CD4-positive, alpha-beta T cell treated with Interleukin-17A for 4 hours (primary cell): ENCODE measurements around the gene ANKRD65.
A peak's percentile ranks its signal among the peaks of the same experiment; 100 is the strongest.
"Not testable (repeated sequence)": the region's sequence is repeated elsewhere in the genome, so short reads cannot be mapped to it uniquely, and the experiment has no call there.

Source experiments
- DNase-seq: peaks from one replicate; pipeline ENCODE4 v3.0.0-alpha.2; 2020; ENCODE audit warnings: mixed read lengths

The ANKRD65 gene

DNA sequence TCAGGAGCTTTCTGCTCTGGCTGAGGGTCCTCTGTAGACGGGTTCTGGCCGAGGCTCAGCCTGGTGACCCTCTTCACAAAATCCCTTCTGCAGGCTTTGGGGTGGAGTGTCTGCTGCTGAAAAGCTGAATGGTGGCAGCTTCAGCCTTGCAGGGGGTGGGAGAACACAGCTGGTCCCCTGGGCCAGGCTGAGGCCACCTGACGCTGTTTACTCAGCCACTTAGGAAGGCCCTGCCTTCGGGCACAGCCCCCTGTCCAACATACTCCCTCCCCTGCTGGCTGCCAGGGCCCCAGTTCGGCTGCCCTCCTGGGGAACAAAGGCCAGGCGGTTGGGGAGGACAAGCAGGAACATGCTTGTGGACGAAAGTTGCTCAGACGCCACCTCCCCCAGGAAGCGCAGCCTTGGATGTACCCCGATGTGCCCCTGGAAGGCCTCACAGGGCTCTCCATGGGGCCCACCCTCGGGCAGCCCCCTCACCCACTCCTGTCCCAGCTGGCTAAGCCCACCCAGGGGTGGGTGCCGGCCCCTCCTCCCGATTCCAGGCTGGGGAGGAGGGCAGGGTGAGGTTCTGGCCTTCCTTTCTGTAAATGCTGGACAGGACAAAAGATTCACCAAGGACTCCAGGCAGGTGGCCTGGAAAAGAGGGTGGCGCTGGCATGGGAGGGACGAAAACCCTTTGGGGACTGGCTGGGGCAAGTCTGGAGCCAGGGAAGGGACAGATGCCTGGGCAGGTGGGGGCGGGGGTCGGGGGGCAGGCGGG is at the start of gene ANKRD65:
ANKRD65 (minus strand) TSS at position 130 of the 760 bp plus-strand sequence. CDS start 271 bp downstream, outside the sequence.
- no peak for DNase-seq

DNA sequence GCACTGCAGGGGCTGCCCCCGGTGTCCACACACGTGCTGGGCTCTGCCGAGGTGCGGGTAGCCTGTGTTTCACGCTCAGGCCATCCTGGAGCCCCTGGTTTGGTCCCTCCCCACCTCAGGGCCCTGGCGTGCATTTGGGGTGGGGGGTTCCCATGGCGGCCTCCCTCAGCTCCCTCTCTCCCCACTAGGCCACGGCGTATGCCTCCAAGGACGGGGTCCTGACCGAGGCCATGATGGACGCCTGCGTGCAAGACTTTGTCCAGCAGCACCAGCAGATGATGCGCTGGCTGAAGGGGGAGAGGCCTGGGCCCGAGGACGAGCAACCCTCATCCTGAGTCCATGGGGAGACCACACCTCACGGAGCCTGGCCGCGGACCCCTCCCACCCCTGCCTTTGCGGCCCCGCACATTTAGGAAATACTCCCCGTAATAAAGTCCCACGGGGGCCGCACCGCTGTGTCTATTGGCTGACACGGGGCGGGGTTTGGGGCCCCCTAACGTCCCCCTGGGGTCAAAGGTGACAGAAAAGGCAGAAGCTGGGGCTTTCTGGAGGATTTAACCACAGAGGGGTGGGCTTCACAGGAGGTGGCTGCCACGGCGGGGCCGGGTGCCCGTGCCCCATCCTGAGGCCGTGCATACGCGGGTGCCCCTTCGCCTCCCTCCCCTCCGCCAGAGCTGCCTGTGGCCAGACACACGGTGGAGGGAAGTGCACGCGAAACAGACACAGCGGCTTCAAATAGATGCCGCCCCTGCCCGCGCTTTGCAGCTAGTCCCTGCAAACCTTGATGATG is 47.3 kb upstream of the ANKRD65 start:
- not testable (repeated sequence) for DNase-seq

DNA sequence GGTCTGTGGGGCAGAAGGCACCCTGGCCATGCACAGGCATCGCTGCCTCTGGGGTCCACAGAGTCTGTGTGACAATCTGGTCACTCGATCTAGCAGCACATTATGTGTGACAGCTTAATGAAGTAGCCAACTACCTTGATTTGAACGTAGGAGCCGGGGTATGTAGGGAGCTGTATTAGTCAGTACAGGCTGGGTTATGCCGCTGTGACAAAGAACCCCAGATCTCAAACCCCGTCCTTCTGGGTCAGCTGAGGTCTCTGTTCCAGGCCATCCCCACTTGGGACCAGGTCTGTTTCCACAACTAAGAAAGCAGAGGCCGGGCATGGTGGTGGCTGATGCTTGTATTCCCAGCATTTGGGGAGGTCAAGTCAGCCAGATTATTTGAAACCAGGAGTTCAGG is 42.2 kb upstream of the ANKRD65 start:
- no peak for DNase-seq

DNA sequence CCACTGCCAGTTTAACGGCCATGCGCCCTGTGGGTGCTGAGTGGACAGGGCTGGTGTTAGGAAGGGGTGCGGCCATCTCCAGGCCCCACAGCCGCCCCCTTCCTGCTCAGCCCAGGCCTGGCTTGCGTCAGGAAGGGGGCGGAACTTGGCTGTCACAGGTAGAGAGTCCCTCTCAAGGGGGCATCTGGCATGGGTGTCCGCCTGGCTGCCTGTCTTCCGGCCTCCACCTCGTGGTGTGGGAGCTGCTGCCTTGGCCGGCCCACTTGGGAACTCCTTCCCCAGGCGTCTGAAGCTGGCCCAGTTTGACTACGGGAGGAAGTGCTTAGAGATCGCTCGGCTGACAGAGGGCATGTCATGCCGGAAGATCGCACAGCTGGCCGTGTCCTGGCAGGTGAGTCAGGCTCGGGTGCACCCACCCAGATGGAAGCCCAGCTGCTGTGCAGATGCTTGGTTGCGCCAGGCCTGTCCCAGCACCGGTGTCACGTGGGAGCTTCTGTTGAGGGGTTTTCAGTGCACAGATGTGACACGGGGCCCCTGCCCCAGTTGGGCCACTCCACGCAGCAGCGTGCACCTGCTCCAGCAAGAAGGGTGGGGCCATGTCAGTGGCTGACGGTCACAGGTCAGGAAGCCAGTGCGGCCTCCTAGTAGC is 41.4 kb upstream of the ANKRD65 start:
- DNase-seq = peak; percentile 26

DNA sequence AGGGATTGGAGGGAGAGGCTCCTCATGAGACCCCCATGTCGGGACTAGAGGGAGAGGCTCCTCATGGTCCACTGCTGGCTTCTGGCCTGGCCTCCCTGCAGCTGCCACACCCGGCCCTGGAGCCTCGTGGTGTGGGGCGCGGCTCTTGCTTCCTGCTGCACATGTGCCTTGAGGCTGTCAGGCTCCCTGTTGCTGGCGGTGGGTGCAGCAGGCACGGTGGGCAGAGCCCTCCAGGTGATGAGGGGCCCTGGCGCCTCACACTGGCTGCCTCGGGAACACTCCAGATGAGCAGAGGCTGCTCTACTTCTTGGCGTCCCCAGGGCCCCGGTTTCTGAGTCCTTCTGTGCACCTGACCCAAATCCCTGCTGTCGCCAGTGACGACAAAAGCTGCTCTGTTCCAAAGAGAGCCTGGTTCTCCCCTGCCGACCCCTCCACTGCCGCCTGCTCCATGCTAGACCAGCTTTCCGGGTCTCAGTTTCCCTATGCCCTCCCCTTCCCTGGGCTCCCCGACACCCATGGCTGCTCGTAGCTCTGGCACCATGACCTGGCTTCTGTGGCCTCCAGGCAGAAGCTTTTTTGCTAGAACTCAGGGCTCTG is 40.7 kb upstream of the ANKRD65 start:
- DNase-seq = no peak

DNA sequence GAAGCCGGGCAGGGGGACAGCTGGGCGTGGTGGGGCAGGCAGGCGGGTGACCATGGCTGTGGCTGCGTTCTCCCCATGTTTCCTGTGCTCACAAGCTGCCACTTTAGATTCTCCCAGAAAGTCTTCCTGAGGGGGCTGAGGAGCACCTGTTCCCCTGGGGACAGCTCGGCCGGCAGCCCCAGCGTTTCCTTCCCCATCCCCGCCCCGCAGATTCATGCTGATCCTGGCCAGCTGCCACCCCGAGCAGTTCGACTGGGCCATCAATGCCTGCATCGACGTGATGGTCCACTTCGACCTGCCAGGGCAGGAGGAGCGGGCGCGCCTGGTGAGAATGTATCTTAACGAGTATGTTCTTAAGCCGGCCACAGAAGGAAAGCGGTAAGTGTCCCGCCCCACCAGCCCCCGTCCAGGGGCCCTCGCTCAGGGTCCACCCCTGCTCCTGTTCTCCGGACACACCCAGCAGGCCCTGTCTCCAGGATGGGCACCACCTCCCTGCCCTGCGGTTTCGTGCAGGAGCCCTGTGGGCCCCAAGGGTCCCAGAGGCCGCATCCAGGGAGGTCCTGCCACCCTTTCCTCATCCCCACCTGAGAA is 39.6 kb upstream of the ANKRD65 start:
- no peak for DNase-seq

DNA sequence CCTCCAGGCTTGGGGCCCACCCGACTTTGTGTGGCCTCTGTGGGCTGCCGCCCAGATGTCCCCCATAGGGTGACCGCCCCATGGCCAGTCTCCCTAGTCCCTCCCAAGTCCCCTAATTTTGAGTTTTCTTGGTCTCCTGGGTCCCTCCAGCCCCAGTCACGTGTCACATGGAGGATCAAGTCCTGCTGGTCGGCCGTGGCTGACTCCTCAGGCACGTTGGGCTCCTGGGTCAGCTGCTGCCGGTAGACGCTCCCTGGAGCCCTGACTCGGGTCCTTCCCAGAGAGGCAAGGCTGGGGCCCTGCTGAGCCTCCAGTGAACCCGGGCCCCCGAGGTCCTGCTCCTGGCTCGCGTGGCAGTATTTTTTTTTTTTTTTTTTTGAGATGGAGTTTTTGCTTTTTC is 38.6 kb upstream of the ANKRD65 start:
- DNase-seq = not testable (repeated sequence)

DNA sequence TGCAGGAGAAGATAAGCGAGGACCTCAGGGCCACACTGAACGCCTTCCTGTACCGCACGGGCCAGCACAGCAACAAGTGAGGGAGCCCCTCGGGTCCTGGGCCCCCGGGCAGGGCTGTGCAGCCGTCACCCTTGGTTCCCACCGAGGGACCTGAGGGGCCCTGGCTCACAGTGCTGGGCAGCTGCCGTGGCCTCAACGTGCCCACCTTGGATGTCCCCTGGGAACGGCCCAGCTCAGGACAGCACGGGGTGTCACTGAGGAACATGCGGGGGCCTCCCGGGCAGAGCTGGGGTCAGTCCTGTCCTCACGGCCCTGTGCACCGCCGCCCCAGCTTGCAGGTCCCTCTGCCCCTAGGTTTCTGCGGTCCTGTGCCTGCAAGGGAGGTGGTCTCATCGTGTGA is 38.1 kb upstream of the ANKRD65 start:
- not testable (repeated sequence) for DNase-seq

DNA sequence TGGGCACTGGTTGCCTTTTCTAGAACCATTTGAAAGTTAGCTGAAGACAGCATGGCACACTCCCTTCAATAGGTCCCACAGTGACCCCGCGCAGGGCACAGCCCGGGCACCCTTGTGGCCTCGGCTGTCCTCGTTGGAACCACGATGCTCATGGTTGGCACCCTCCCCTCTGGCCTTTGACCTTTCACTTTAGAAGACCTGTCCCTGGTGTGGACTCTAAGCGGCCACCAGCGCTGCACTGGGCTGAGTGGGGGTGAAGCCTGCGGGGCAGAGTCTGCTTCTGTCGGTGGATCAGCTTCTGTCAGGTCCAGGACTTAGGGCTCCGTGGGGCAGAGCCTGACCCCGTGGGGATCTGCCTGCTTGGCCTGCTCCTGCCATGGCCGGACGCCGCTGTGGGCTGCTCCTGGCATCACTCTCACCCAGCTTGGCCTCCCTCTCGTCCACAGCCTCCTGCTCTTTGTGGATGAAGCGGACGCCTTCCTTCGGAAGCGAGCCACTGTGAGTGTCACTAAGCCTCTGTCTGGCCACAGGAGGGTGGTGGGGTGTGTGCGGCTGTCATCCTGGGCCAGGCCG is 35.7 kb upstream of the ANKRD65 start:
- DNase-seq = not testable (repeated sequence)

DNA sequence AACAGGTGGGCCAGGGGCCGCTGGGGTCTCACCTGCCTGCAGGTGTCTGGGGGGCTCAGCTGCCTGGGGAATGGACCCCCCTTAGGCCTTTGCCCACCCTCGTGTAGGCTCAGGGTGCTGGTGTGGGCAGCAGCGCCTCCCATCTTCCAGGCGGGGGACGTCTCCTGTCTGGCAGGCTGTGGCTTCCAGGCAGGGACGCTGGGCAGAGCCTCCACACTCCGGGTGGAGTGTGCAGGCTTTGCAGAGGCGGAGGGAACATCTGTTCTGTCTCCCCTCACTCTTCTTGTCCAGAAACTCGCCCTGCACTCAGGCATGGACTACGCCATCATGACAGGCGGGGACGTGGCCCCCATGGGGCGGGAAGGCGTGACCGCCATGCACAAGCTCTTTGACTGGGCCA is 34.9 kb upstream of the ANKRD65 start:
- not testable (repeated sequence) for DNase-seq

DNA sequence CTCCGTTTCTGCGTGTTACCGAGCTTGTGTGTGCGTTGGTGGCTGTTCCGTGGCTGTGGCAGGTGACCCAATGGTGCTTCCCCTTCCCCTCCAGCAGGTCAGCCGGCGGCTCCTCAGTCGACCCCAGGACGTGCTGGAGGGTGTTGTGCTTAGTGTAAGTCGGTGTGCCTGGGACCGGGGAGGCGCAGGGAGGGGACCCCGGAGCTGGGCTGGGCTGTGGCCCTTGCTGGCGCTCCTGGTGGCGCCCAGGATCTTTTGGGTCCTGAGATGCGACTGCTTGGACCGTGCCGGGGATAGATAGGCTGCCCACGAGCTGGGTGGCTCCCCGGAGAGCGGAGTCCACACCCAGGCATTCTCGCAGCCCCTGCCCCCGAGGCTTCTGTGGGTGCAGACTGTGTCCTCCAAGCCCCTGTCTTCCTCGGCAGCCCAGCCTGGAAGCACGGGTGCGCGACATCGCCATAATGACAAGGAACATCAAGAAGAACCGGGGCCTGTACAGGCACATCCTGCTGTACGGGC is 34.3 kb upstream of the ANKRD65 start:
- DNase-seq = no peak

DNA sequence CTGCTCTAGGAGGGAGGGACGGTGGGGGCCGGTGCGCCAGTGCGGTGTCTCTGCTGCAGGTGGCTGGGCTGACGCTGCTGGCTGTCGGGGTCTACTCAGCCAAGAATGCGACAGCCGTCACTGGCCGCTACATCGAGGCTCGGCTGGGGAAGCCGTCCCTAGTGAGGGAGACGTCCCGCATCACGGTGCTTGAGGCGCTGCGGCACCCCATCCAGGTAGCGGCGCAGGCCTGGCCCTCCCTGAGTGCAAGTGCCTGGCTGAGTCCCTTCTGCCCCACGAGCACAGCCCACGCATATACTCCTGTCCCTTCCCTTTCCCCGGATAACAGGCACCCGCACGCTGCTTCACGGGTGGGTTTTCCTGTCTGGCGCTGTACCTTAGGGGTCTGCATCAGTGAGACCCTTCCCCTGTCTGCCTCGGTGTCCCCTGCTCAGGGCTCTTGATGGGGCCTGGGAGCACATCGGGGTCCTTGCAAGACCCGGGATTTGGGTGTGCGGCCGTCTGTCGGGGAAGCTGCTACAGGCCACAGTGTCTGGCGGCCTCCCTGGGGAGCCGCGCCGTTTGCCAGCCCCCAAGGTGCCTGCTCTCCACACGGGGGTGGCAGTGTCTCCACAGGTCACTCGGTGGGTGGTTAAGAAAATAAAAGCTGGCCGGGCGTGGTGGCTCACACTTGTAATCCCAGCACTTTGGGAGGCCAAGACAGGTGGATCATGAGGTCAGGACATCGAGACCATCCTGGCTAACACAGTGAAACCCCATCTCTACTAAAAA is 33.4 kb upstream of the ANKRD65 start:
- not testable (repeated sequence) for DNase-seq

DNA sequence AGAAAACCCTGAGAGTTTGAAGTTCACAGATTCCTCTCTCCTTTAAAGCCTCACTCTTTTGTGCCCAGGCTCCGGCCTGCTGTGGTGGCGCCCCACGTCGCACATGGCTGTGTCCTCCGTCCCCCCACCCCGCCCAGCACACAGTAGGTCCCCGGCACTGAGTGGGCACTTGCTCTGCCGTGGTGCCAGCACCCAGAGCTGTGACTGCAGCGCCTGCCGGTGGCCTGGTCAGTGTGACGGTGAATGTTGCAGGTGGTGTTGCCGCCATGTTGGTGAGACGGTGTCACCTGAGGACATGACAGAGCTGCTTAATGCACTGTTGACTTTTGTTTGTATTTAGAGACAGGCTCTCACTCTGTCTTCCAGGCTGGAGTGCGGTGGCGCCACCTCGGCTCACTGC is 31.8 kb upstream of the ANKRD65 start:
- DNase-seq = no peak

DNA sequence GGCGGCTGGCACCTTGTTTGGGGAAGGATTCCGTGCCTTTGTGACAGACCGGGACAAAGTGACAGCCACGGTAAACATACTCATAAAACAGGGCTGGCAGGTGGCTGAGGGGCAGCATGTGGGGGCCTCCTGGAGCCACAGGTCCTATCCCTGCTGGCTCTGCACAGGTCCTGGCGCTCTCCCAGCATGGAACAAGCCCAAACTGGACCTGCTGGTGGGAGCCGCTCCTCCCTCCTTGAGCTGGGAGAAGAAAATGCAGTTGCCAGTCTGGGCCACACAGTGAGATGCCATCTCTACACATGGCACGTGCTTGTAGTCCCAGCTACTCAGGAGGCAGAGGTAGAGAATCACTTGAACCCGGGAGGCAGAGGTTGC is 31.3 kb upstream of the ANKRD65 start:
- not testable (repeated sequence) for DNase-seq

DNA sequence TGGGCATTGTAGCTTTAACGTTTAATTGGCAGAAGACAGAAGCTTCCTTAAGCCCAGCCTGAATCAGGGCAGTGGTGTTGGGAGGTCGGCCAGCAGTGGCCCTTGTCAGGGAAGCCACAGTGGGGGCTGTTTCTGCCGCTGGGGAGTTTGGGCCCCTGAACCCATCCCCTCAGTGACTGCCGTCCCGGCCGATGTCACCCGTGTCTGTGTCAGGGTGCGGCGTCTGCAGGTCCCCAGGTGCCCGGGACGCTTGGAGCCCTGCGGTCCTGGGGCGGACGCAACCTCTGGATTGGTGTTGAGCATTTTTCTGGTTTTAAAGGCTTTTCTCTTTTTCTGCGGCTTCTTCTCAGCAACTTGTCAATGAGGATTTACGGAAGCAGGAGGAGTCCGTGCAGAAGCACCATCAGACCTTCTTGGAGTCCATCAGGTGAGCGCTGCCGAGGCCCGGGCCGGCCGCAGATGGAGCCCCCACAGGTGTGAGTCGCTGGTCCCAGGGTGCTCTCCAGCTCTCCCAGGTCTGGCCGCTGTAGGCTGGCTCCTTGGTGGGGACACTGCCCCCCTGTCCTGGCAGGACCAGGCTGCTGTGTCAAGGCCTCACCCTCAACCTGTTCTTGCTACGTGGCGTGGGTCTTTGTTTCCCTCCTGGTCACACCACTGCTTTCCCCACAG is 30.8 kb upstream of the ANKRD65 start:
- DNase-seq = no peak

DNA sequence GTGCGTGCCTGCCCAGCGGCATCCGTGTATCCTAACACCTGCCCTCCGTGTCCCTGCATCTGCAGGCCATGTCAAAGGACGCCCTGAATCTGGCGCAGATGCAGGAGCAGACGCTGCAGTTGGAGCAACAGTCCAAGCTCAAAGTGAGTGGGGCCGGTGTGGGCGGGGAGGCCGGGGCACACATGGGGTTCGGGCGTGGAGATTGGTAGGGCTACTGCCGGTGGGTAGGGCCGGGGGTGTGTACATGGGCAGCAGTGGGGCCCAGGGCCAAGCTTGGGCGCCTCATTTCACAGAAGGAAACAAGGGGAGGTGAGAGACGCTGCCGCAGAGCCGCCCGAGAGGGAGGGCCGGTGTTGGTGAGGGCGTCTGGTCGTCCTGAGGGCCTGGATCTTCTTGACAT is 29.5 kb upstream of the ANKRD65 start:
- DNase-seq = not testable (repeated sequence)

DNA sequence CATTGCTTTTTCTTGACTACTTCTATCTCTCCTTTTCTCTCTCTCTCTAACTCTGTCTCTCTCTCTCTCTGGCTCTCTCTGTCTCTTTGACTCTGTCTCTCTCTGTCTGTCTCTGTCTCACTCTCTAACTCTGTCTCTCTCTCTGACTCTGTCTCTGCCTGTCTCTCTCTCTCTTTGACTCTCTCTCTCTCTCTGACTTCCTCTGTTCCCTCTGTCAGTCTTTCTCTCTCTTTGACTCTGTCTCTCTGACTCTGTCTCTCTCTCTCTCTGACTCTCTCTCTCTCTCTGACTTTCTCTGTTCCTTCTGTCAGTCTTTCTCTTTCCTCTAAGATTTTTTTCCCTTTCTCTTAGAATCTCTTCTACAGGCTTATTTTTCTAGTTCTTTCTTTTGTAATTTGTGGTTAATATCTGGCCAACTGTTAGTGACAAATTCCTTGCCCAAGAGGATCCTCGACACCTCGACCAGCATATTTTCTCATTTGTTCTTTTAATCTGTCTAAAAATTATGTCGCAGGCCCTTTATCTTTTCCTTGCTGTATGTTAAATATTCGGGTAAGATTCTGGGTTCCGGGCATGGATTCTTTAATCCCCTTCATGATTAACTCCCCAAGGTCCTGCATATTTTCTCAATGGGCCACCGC is 28.1 kb upstream of the ANKRD65 start, which contains the start of gene ATAD3C:
ATAD3C (plus strand) TSS at position 591 of the 641 bp plus-strand sequence. CDS start 995 bp downstream, outside the sequence.
- DNase-seq = no peak

DNA sequence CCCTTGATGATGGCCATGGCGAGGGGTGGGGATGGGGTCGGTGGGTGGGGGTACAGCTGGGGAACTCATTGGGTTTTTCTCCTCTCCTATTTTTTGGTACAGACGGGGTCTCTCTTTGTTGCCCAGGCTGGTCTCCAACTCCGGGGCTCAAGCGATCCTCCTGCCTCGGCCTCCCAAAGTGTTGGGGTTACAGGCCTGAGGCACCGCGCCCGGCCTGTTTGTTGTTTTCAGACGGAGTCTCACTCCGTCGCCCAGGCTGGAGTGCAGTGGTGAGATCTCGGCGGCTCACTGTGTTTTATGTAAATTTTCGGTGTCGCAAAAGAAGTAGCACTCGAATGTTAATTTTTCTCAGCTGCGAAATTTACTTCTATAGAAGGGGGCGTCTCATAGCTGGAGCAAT is 25.6 kb upstream of the ANKRD65 start:
- DNase-seq = not testable (repeated sequence)

DNA sequence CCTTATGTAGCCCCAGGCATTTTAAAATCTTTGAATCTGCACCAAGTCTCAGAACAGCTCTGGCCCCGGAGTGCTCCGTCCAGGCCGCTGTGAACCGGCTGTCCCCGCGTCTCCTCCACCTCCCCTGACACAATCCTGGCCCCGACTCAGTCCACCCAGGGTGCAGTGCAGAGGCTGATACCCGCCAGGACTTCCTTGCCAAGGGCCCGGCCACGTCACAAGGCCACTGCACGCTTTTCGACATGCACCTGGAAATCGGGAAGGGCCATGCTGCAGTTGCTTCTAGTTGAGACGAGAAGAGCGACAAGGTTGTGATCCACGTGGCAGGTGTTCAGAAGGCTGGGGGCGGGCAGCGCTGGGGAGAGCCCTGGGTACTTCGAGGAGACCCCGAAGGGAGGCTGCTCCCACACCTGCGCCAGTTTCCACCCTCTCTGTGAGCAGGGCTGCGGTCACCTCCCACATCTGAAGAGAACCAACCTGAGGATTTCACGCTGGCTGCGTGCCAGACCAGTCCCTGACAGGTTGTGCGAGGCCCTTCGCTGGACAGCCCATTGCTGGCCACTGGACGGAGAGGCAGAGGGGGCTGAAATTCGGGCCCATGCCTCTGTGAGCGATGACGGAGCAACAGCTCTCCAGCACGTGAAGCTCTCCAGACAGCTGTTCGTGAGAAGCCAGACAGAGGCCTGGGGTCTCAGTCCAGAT is 21.1 kb upstream of the ANKRD65 start:
- DNase-seq = no peak
